ENCODE measurements around the gene CDH4.

Gene CDH4

DNA sequence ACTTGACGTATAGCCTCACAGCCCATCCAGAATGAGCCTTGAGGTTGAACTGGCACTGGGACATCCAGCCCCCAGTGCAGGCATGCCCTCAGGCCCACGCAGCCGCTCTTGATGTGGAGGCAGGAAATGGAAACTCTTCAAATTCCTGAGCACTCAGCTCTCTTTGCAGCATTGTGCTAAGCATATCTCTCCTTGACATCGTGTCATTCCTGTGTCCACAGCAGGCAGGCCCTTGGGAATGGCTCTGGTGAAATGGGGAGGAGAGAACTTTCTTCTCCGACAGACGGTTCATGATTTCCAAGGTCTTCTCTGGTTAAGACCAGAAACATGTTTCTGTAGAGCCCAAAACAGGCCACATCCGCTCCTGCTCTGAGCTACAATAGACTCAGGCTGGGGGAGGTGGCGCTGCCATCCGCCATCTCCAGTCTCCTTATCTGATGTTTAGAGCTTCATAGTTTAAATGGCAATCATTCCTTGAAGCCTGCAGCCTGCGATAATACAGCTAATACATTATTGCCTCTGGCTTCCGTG lies 248.8 kb downstream of the CDH4 start:
- H3K4me3 ChIP-seq (replicated peaks in 1 of 2; ENCODE audit: low read depth in 2 of 2, low read length in 2 of 2), result no peak overlapping the region
- DNase-seq (ENCODE audit: low read depth in 2 of 2), result peak; percentile 3 to 14
- TF ChIP-seq, protein P1, sequence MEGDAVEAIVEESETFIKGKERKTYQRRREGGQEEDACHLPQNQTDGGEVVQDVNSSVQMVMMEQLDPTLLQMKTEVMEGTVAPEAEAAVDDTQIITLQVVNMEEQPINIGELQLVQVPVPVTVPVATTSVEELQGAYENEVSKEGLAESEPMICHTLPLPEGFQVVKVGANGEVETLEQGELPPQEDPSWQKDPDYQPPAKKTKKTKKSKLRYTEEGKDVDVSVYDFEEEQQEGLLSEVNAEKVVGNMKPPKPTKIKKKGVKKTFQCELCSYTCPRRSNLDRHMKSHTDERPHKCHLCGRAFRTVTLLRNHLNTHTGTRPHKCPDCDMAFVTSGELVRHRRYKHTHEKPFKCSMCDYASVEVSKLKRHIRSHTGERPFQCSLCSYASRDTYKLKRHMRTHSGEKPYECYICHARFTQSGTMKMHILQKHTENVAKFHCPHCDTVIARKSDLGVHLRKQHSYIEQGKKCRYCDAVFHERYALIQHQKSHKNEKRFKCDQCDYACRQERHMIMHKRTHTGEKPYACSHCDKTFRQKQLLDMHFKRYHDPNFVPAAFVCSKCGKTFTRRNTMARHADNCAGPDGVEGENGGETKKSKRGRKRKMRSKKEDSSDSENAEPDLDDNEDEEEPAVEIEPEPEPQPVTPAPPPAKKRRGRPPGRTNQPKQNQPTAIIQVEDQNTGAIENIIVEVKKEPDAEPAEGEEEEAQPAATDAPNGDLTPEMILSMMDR (IDR thresholded peaks at IDR 0.05; ENCODE audit: low read depth, low read length), result no peak

DNA sequence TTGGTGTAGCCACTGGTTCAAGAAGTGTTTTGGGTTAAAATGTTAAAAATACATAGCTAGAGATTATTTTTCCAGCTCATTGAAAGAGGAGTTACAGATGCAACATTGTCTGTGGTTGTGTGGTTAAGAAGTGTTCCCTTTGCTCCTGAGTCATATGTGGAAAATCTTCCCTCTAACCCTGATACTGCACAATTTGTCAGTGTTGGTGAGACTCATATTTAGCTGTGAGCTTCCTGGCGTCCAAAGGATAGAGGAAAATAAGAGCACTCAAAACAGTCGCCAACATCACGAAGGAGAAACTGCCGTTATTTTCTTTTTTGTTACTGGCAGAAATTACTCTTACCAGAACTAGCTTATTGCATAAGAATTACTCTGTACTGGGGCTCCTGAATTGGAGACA lies 250.4 kb downstream of the CDH4 start:
- TF ChIP-seq, protein P1 (IDR thresholded peaks at IDR 0.05; ENCODE audit: low read depth, low read length), result no peak
- no peak overlapping the region for H3K4me3 ChIP-seq (replicated peaks in 1 of 2; ENCODE audit: low read depth in 2 of 2, low read length in 2 of 2)
- DNase-seq (ENCODE audit: low read depth in 2 of 2), result peak in 1 of 2 donors; percentile 18

DNA sequence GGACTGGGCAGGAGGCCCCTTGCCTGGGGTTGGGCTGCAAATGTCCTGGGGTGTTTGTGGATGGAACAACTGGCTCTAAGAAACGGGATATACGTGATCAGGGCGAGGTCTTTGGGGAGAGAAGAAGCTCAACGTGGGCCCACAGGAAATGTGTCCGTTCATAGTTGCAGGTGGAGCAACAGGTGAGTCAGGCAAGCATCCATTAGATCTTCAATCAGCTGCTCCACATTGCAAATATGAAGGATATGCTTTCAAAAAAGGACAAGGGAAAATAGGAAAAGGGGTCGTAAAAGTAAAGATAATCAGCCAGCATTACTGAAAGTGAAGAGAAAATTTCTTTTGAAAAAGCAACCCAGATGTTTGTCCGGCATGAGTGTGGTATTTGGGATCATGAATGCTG lies 251.0 kb downstream of the CDH4 start:
- DNase-seq (ENCODE audit: low read depth in 2 of 2), result no peak
- TF ChIP-seq, protein P1 (IDR thresholded peaks at IDR 0.05; ENCODE audit: low read depth, low read length), result no peak
- H3K4me3 ChIP-seq (replicated peaks in 1 of 2; ENCODE audit: low read depth in 2 of 2, low read length in 2 of 2), result no peak overlapping the region

DNA sequence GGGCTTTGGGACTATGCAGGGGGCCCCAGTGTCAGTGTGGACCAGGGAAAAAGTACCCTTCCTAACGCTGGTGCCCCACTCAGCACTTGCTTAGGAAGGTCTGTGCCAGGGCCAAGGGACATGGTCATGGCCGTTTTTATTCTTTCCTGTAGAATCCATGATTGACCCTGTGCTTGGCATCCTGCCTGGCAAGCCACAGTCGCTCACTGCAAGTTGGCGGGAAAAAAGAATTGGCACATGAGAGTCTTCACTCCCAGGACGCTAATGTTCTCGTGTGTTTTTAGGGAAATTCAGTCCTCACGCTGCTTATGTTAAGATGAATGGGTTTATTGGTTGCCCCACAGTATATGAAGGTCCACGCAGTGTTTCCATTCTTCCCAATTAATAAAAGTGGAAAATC lies 253.4 kb downstream of the CDH4 start:
- H3K4me3 ChIP-seq (replicated peaks in 1 of 2; ENCODE audit: low read depth in 2 of 2, low read length in 2 of 2), result no peak overlapping the region
- TF ChIP-seq, protein P1 (IDR thresholded peaks at IDR 0.05; ENCODE audit: low read depth, low read length), result no peak
- DNase-seq (ENCODE audit: low read depth in 2 of 2), result no peak

DNA sequence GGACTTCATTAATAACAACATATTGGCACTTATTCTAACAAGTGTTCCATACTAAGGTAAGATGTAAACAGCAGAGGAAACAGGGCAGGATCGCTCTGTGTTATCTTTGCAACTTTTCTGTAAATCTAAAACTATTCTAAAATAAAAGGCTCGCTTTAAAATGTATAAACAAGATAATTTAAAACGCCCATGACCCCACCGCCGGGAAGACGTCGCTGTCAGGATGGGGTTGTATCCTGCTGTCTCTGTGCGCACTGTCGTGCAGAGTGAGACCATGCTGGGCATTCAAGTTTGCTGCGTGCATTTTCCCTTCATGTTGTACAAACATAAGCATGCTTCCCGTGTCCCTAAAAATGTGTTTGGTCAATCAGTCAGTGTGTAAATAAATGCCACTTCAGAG lies 255.7 kb downstream of the CDH4 start:
- TF ChIP-seq, protein P1 (IDR thresholded peaks at IDR 0.05; ENCODE audit: low read depth, low read length), result no peak
- H3K4me3 ChIP-seq (replicated peaks in 1 of 2; ENCODE audit: low read depth in 2 of 2, low read length in 2 of 2), result no peak overlapping the region
- DNase-seq (ENCODE audit: low read depth in 2 of 2), result no peak

DNA sequence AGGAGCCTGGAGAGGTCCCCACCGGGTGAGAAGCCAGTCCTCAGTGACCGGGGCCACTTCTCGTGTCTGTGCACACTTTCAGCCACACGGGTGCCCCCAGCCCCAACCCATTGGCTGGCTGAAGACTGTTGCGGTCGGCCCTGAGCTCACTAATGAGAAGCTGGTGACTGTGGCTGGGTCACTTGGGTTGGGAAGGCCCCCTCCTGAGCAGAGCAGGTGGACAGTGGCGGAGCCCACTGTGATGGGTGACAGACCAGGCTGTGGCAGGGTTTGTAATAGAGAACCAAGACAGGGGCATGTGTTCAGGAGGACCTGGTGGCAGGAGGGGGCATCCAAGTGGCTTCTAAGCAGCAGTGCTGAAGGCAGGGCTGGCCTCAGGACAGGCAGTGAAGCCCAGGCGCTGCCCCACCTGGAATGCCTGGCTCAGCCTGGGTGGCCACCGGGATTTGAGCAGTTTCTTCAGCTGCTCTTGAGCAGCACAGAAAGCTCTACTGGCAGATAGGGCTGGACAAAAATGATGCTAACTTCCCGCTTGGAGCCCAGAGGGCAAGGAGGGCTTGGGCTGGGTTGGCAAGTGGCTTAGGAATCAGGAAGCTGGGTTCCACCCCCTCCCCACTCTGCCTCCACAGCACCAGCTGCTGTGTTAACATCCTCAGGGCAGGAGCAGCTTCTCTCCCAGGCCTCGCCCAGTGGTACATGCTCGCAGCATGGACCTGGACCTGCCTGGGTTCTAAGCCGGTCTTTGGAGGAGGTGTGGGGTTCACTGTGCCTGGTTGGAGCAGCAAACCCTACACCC lies 256.4 kb downstream of the CDH4 start:
- H3K4me3 ChIP-seq (replicated peaks in 1 of 2; ENCODE audit: low read depth in 2 of 2, low read length in 2 of 2), result no peak overlapping the region
- no peak for DNase-seq (ENCODE audit: low read depth in 2 of 2)
- TF ChIP-seq, protein P1 (IDR thresholded peaks at IDR 0.05; ENCODE audit: low read depth, low read length), result no peak
